ENCODE measurements around the gene AADAT. TPM values are rescaled to one million over a fixed set of nuclear protein-coding genes. Genes with fewer than 3 reads are reported as not detected.
"Not testable (repeated sequence)": the region's sequence is repeated elsewhere in the genome, so short reads cannot be mapped to it uniquely, and the experiment has no call there.

The AADAT gene
- polyA plus RNA-seq, 4 donors = 19.6 to 36.2 (median 27.2) TPM

- DNase-seq (ENCODE audit: low read depth in 4 of 4, low spot score in 2 of 4) = no peak
Measured at GRCh38 chr4:170091069-170091696, 1.4 kb upstream of the AADAT start.

- no peak for DNase-seq (ENCODE audit: low read depth in 4 of 4, low spot score in 2 of 4)
Measured at GRCh38 chr4:170090352-170091052, 746 bp upstream of the AADAT start.

- peak in 2 of 4 donors; percentile 34 to 48 for DNase-seq (ENCODE audit: low read depth in 4 of 4, low spot score in 2 of 4)
Measured at GRCh38 chr4:170089274-170089667, 485 bp downstream of the AADAT start.

- DNase-seq (ENCODE audit: low read depth in 4 of 4, low spot score in 2 of 4) = no peak
Measured at GRCh38 chr4:170088716-170089115, 1.0 kb downstream of the AADAT start.

- no peak for DNase-seq (ENCODE audit: low read depth in 4 of 4, low spot score in 2 of 4)
Measured at GRCh38 chr4:170087163-170087700, 2.5 kb downstream of the AADAT start.

GRCh38 chr4:170083541-170083940, 6.2 kb downstream of the AADAT start:
- DNase-seq (ENCODE audit: low read depth in 4 of 4, low spot score in 2 of 4) = no peak

GRCh38 chr4:170080496-170080895, 9.3 kb downstream of the AADAT start:
- DNase-seq (ENCODE audit: low read depth in 4 of 4, low spot score in 2 of 4) = no peak

GRCh38 chr4:170079981-170080380, 9.8 kb downstream of the AADAT start:
- DNase-seq (ENCODE audit: low read depth in 4 of 4, low spot score in 2 of 4) = no peak

GRCh38 chr4:170071196-170071595, 18.6 kb downstream of the AADAT start:
- DNase-seq (ENCODE audit: low read depth in 4 of 4, low spot score in 2 of 4) = no peak

GRCh38 chr4:170068438-170069128, 21.2 kb downstream of the AADAT start:
- no peak for DNase-seq (ENCODE audit: low read depth in 4 of 4, low spot score in 2 of 4)

- DNase-seq (ENCODE audit: low read depth in 4 of 4, low spot score in 2 of 4) = no peak
Measured at GRCh38 chr4:170059421-170059820, 30.3 kb downstream of the AADAT start.

- DNase-seq (ENCODE audit: low read depth in 4 of 4, low spot score in 2 of 4) = no peak
Measured at GRCh38 chr4:170058826-170059225, 30.9 kb downstream of the AADAT start.

- DNase-seq (ENCODE audit: low read depth in 4 of 4, low spot score in 2 of 4) = no peak
Measured at GRCh38 chr4:170057866-170058265, 31.9 kb downstream of the AADAT start.

- no peak for DNase-seq (ENCODE audit: low read depth in 4 of 4, low spot score in 2 of 4)
Measured at GRCh38 chr4:170052919-170053318, 36.8 kb downstream of the AADAT start.

GRCh38 chr4:170051402-170051801, 38.4 kb downstream of the AADAT start:
- DNase-seq (ENCODE audit: low read depth in 4 of 4, low spot score in 2 of 4) = no peak

GRCh38 chr4:170049766-170050165, 40.0 kb downstream of the AADAT start:
- no peak for DNase-seq (ENCODE audit: low read depth in 4 of 4, low spot score in 2 of 4)

- peak in 2 of 4 donors; percentile 34 to 62 for DNase-seq (ENCODE audit: low read depth in 4 of 4, low spot score in 2 of 4)
Measured at GRCh38 chr4:170047771-170048354, 41.9 kb downstream of the AADAT start.

GRCh38 chr4:170046156-170046555, 43.6 kb downstream of the AADAT start:
- DNase-seq (ENCODE audit: low read depth in 4 of 4, low spot score in 2 of 4) = not testable (repeated sequence)

- no peak for DNase-seq (ENCODE audit: low read depth in 4 of 4, low spot score in 2 of 4)
Measured at GRCh38 chr4:170040031-170040680, 49.6 kb downstream of the AADAT start.

GRCh38 chr4:170038769-170039168, 51.0 kb downstream of the AADAT start:
- DNase-seq (ENCODE audit: low read depth in 4 of 4, low spot score in 2 of 4) = no peak

- DNase-seq (ENCODE audit: low read depth in 4 of 4, low spot score in 2 of 4) = no peak
Measured at GRCh38 chr4:170038232-170038631, 51.5 kb downstream of the AADAT start.

Data from left renal cortex interstitium (tissue), 4 donors.